Measurements from ENCODE around the gene ANKRD35.

GRCh38 chr1:145898756-145899155, 13.1 kb upstream of the ANKRD35 start:
- TF ChIP-seq CTCF (IDR thresholded peaks at IDR 0.05; ENCODE audit: insufficient read depth, low read length, poor library complexity, severe bottlenecking) (no peak), EZH2phosphoT487 (conservative IDR thresholded peaks at IDR 0.05; ENCODE audit: low read length) (no peak)
